Measurements from ENCODE around the gene IGLL5.

The IGLL5 gene

DNA sequence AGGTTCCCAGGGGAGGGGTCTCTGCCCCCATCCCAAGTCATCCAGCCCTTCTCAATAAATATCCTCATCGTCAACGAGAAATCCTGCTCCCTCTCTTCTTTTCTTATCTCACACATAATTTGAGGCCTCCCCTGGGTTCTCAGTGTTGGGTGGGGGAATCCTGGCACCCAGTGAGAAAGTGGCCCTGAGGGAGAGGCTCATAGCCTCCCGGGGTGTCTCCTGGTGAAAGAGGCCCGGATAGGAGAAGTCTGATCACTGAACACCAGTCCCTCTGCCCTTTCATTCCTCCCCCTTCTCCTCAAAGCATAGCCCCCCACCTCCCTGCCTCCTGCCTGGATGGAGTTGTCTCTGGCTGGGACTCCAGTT, 35.3 kb downstream of the IGLL5 start:
- H3K27me3 ChIP-seq (ENCODE audit: insufficient read depth, low read length), result no peaks in the 10 kb centered on the region
- H2AFZ ChIP-seq (ENCODE audit: low read depth, low read length), result no peak overlapping the region
- no peaks in the 10 kb centered on the region for H3K36me3 ChIP-seq (ENCODE audit: insufficient read depth, low read length)
- H3K4me1 ChIP-seq (ENCODE audit: insufficient read depth, low read length), result no peaks in the 10 kb centered on the region
- H3K9me3 ChIP-seq (ENCODE audit: low read length), result no peaks in the 10 kb centered on the region
- no peak overlapping the region for H3K4me3 ChIP-seq (ENCODE audit: low read length)

- Histone ChIP-seq H3K36me3 (ENCODE audit: insufficient read depth, low read length) (no peaks in the 10 kb centered on the region), H2AFZ (ENCODE audit: low read depth, low read length) (no peak overlapping the region), H3K27me3 (ENCODE audit: insufficient read depth, low read length) (no peaks in the 10 kb centered on the region), H3K4me1 (ENCODE audit: insufficient read depth, low read length) (no peaks in the 10 kb centered on the region), H3K9me3 (ENCODE audit: low read length) (no peaks in the 10 kb centered on the region), H3K4me3 (ENCODE audit: low read length) (no peak overlapping the region)
Observed at GRCh38 chr22:22923379-22923778, 35.8 kb downstream of the IGLL5 start.

GRCh38 chr22:22923930-22924329, 36.3 kb downstream of the IGLL5 start:
- H2AFZ ChIP-seq (ENCODE audit: low read depth, low read length), result no peak overlapping the region
- no peak overlapping the region for H3K4me3 ChIP-seq (ENCODE audit: low read length)
- H3K4me1 ChIP-seq (ENCODE audit: insufficient read depth, low read length), result no peaks in the 10 kb centered on the region
- H3K36me3 ChIP-seq (ENCODE audit: insufficient read depth, low read length), result no peaks in the 10 kb centered on the region
- H3K27me3 ChIP-seq (ENCODE audit: insufficient read depth, low read length), result no peaks in the 10 kb centered on the region
- H3K9me3 ChIP-seq (ENCODE audit: low read length), result no peaks in the 10 kb centered on the region

DNA sequence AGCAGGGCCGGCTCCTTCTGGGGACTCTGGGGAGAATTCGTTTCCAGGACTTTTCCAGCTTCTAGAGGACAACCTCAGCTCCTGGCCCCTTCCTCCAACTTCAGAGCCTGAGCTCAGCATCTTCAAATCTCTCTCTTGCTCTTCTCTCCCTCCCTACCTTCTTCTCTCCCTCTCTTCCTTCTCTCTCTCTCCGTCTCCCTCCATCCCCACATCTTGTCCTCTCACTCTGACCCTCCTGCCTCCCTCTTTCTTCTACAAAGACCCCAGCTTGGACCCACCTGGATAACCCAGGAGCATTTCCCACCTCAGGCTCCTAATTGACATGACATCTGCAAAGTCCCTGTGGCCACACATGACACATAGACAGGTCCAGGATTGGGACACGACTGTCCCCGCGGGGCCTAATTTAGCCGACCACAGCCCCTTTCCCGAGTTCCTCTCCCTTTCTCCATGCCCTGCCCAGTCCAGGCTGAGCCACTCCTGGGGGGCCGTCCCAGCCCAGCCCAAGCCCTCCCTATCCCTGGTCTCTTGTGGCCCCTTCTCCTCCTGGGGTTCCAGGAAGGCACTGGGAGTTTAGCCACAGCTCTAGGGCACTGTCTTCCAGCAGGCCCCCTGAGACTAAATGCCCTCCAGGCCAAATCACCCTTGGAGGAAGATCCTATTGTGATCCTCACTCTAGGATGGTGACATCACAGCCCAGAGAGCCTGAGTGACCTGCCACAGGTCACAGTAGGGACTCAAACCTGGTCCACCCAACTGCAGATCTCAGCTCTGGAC, 36.9 kb downstream of the IGLL5 start:
- H3K4me1 ChIP-seq (ENCODE audit: insufficient read depth, low read length), result no peaks in the 10 kb centered on the region
- H3K27me3 ChIP-seq (ENCODE audit: insufficient read depth, low read length), result no peaks in the 10 kb centered on the region
- no peak overlapping the region for H3K4me3 ChIP-seq (ENCODE audit: low read length)
- no peaks in the 10 kb centered on the region for H3K36me3 ChIP-seq (ENCODE audit: insufficient read depth, low read length)
- no peaks in the 10 kb centered on the region for H3K9me3 ChIP-seq (ENCODE audit: low read length)
- H2AFZ ChIP-seq (ENCODE audit: low read depth, low read length), result no peak overlapping the region

- H3K27me3 ChIP-seq (ENCODE audit: insufficient read depth, low read length), result no peaks in the 10 kb centered on the region
- H3K9me3 ChIP-seq (ENCODE audit: low read length), result no peaks in the 10 kb centered on the region
- H3K36me3 ChIP-seq (ENCODE audit: insufficient read depth, low read length), result no peaks in the 10 kb centered on the region
- no peak overlapping the region for H3K4me3 ChIP-seq (ENCODE audit: low read length)
- H2AFZ ChIP-seq (ENCODE audit: low read depth, low read length), result no peak overlapping the region
- H3K4me1 ChIP-seq (ENCODE audit: insufficient read depth, low read length), result no peaks in the 10 kb centered on the region
Observed at GRCh38 chr22:22925146-22925804, 37.7 kb downstream of the IGLL5 start.

- H3K36me3 ChIP-seq (ENCODE audit: insufficient read depth, low read length), result no peaks in the 10 kb centered on the region
- no peaks in the 10 kb centered on the region for H3K4me1 ChIP-seq (ENCODE audit: insufficient read depth, low read length)
- H2AFZ ChIP-seq (ENCODE audit: low read depth, low read length), result no peak overlapping the region
- no peaks in the 10 kb centered on the region for H3K9me3 ChIP-seq (ENCODE audit: low read length)
- H3K4me3 ChIP-seq (ENCODE audit: low read length), result no peak overlapping the region
- no peaks in the 10 kb centered on the region for H3K27me3 ChIP-seq (ENCODE audit: insufficient read depth, low read length)
Observed at GRCh38 chr22:22925805-22926369, 38.3 kb downstream of the IGLL5 start.

- Histone ChIP-seq H3K4me1 (ENCODE audit: insufficient read depth, low read length) (no peaks in the 10 kb centered on the region), H2AFZ (ENCODE audit: low read depth, low read length) (no peak overlapping the region), H3K36me3 (ENCODE audit: insufficient read depth, low read length) (no peaks in the 10 kb centered on the region), H3K4me3 (ENCODE audit: low read length) (no peak overlapping the region), H3K9me3 (ENCODE audit: low read length) (no peaks in the 10 kb centered on the region), H3K27me3 (ENCODE audit: insufficient read depth, low read length) (no peaks in the 10 kb centered on the region)
Observed at GRCh38 chr22:22926370-22927195, 39.0 kb downstream of the IGLL5 start.

DNA sequence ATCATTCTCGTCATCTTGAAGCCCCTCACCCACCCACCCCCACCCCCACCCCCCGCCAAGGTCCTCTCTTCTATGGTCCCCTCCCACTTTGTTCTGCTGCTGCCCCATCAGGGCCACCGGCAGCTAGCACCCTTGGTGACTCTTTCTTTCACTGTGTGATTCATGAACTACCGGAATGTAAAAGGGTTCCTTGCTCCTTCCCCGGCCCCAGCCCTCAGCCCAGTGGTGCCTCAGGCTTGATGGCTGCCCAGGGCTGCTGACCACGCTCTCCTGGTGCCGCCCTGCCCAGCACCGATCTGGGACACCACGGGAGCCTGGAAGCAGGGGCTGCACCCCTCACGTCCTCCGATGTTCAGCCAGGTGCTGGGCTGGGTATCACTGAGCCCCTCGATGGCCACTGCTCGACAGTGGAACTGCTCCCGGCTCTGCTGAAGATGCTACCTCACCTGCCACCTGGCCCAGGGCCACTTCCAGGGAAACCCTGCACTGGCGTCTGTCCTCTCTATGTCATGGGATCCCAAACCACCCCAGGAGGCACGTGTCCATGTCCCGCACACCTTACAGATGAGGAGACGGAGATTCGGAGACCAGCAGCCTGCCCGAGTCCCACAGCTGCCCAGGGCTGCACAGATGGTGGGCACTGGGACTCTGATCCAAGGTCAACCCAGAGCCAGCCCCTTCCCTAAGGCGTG, 39.7 kb downstream of the IGLL5 start:
- H3K4me3 ChIP-seq (ENCODE audit: low read length), result no peak overlapping the region
- H3K4me1 ChIP-seq (ENCODE audit: insufficient read depth, low read length), result no peaks in the 10 kb centered on the region
- no peaks in the 10 kb centered on the region for H3K27me3 ChIP-seq (ENCODE audit: insufficient read depth, low read length)
- H3K36me3 ChIP-seq (ENCODE audit: insufficient read depth, low read length), result no peaks in the 10 kb centered on the region
- H2AFZ ChIP-seq (ENCODE audit: low read depth, low read length), result no peak overlapping the region
- no peaks in the 10 kb centered on the region for H3K9me3 ChIP-seq (ENCODE audit: low read length)

DNA sequence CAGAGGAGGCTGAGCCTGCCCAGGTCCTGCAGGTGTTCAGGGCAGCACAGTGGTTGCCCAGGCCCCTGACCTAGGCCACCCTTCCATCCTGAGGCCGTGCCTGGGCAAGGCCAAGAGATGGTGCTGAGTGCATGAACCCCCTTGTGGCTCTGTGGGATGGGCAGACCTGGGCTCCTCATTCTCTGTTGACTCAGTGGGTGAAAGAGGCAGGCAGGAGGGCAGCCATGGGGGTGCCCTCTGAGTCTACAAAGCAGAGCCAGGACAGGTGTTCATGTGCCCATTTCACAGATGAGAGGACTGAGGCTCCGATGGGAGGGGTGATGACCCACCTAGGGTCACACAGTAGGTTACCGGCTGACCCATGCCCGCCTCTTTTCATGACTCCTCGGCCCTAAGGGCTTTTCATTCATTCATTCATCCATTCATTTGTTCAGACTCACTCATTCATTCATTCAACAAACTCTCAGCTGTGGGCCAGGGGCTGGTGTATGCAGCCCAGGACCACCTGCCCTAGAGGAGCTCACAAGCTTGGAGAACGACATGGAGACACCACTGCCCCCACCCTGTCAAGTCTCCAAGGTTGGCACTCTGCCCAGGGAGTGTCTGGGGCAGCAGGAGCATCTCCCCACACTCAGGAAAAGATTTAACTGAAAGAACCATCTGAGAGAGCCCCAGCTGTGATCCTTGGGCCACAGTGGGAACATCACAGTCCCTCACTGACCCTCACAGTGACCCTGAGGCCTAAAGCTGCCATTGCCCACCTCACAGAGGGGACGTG, 40.5 kb downstream of the IGLL5 start:
- no peaks in the 10 kb centered on the region for H3K4me1 ChIP-seq (ENCODE audit: insufficient read depth, low read length)
- H2AFZ ChIP-seq (ENCODE audit: low read depth, low read length), result no peak overlapping the region
- H3K27me3 ChIP-seq (ENCODE audit: insufficient read depth, low read length), result no peaks in the 10 kb centered on the region
- no peaks in the 10 kb centered on the region for H3K9me3 ChIP-seq (ENCODE audit: low read length)
- H3K4me3 ChIP-seq (ENCODE audit: low read length), result no peak overlapping the region
- H3K36me3 ChIP-seq (ENCODE audit: insufficient read depth, low read length), result no peaks in the 10 kb centered on the region

- Histone ChIP-seq H3K27me3 (ENCODE audit: insufficient read depth, low read length) (no peaks in the 10 kb centered on the region), H2AFZ (ENCODE audit: low read depth, low read length) (no peak overlapping the region), H3K36me3 (ENCODE audit: insufficient read depth, low read length) (no peaks in the 10 kb centered on the region), H3K4me1 (ENCODE audit: insufficient read depth, low read length) (no peaks in the 10 kb centered on the region), H3K4me3 (ENCODE audit: low read length) (no peak overlapping the region), H3K9me3 (ENCODE audit: low read length) (no peaks in the 10 kb centered on the region)
Observed at GRCh38 chr22:22928666-22929380, 41.2 kb downstream of the IGLL5 start.

DNA sequence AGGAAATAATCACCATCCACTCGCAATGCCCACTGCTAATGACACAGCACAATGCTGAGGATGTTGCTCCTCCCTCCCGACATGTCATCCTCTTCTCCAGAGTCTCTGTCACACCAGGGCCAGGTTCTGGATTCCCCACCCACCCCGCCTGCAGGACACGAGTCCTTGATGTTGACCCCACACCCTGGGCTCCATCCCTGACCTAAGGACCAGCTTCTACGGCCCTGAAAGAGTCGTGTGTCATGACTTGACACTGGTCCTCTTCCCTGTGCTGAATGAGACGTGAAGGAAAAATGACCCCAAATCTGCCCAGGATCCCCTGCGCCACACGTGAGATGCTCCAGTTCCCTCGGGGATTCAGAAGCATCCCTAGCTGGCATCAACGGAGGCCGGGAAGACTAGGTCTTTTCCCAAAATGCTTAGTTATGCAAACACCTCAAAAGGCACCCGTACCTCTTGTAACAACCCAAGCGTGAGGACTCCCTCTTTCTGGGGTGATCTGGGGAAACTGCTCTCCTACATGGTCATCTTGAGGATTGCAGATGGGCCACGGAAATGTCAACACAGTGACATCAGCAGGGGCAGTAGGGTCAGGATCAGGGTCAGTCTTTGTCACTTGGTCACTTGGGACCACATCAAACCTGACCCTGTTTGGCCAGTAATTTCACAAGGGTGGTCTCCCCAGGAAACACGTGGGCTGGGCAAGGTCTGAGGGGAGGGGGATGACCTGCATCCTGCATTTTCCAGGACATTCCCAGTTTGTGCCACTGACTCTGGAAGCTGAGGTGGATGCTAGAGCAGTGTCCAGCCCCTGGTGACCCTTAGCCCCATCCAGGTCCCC, 42.0 kb downstream of the IGLL5 start:
- no peak overlapping the region for H2AFZ ChIP-seq (ENCODE audit: low read depth, low read length)
- H3K4me1 ChIP-seq (ENCODE audit: insufficient read depth, low read length), result no peaks in the 10 kb centered on the region
- H3K36me3 ChIP-seq (ENCODE audit: insufficient read depth, low read length), result no peaks in the 10 kb centered on the region
- no peak overlapping the region for H3K4me3 ChIP-seq (ENCODE audit: low read length)
- H3K9me3 ChIP-seq (ENCODE audit: low read length), result no peaks in the 10 kb centered on the region
- H3K27me3 ChIP-seq (ENCODE audit: insufficient read depth, low read length), result no peaks in the 10 kb centered on the region

All from neuron (in vitro differentiated cells).